DOHH2 (cell line): ENCODE measurements around the gene RPE65.

ENCODE experiments used
- H3F3A ChIP-seq: fragments of 200-600 bp; sonication (generic), shearing (Covaris generic); 2 replicates; pipeline ENCODE4 v1.6.0; 2016; ENCODE audit warnings: antibody characterized with exemption, mild to moderate bottlenecking; ENCODE audit not compliant: control insufficient read depth, insufficient read depth
- H3K27ac ChIP-seq: fragments of 200-600 bp; sonication (generic); 2 replicates; pipeline ENCODE4 v1.5.1; 2014; ENCODE audit warnings: low read depth, mild to moderate bottlenecking, low read length, moderate library complexity
- H3K27me3 ChIP-seq: fragments of 200-600 bp; sonication (generic); 2 replicates; pipeline ENCODE4 v1.6.1; 2014; ENCODE audit warnings: mild to moderate bottlenecking, low read length, mixed read lengths; ENCODE audit not compliant: control insufficient read depth
- H3K36me3 ChIP-seq: fragments of 200-600 bp; sonication (generic); 2 replicates; pipeline ENCODE4 v1.6.1; 2014; ENCODE audit warnings: mild to moderate bottlenecking, low read length, moderate library complexity, mixed read lengths; ENCODE audit not compliant: control insufficient read depth
- H3K4me1 ChIP-seq: fragments of 200-600 bp; sonication (generic); 2 replicates; pipeline ENCODE4 v1.6.1; 2014; ENCODE audit warnings: mild to moderate bottlenecking, low read length, mixed read lengths; ENCODE audit not compliant: control insufficient read depth
- H3K4me2 ChIP-seq: fragments of 200-600 bp; sonication (generic); 2 replicates; pipeline ENCODE4 v1.6.0; 2014; ENCODE audit warnings: mild to moderate bottlenecking, low read length, moderate library complexity
- H3K4me3 ChIP-seq: fragments of 200-600 bp; sonication (generic); 2 replicates; pipeline ENCODE4 v1.5.1; 2014; ENCODE audit warnings: mild to moderate bottlenecking, low read length, mixed read lengths
- H3K79me2 ChIP-seq: fragments of 200-600 bp; sonication (generic); 2 replicates; pipeline ENCODE4 v1.6.1; 2014; ENCODE audit warnings: mild to moderate bottlenecking, low read length, mixed read lengths; ENCODE audit not compliant: control insufficient read depth
- H3K9me2 ChIP-seq: fragments of 200-600 bp; sonication (generic); replicated peaks from 2 replicates; pipeline ENCODE4 v1.6.1; 2014; ENCODE audit warnings: mild to moderate bottlenecking, low read length, mixed read lengths; ENCODE audit not compliant: control insufficient read depth
- H3K9me3 ChIP-seq: fragments of 200-600 bp; sonication (generic); 2 replicates; pipeline ENCODE4 v1.6.1; 2014; ENCODE audit warnings: antibody characterized with exemption, low read length, mixed read lengths; ENCODE audit not compliant: control insufficient read depth, insufficient read depth
- H4K20me1 ChIP-seq: fragments of 200-600 bp; sonication (generic); 2 replicates; pipeline ENCODE4 v1.6.0; 2014; ENCODE audit warnings: low read depth, mild to moderate bottlenecking, antibody characterized with exemption, low read length, moderate library complexity; ENCODE audit not compliant: control insufficient read depth, insufficient read depth
- EZH2phosphoT487 ChIP-seq: fragments of 200-600 bp; sonication (generic); IDR thresholded peaks from 2 replicates; pipeline ENCODE4 v1.6.1; 2017; ENCODE audit warnings: borderline replicate concordance, mild to moderate bottlenecking, antibody characterized with exemption, low read length, moderate library complexity, mixed read lengths
- TF ChIP-seq, protein P1 (sequence below): fragments of 200-600 bp; sonication (generic); IDR thresholded peaks from one replicate; pipeline ENCODE4 v1.5.1; 2014; ENCODE audit warnings: antibody characterized with exemption, mild to moderate bottlenecking, low read depth, low read length; ENCODE audit not compliant: poor library complexity, severe bottlenecking

The RPE65 gene

GRCh38 chr1:68383092-68383491 is 66.7 kb downstream of the RPE65 start:
- H3K4me3 ChIP-seq = no peak overlapping the region
- H3K4me1 ChIP-seq = no peaks in the 10 kb centered on the region

GRCh38 chr1:68379085-68379478 is 70.7 kb downstream of the RPE65 start:
- Histone ChIP-seq H3K4me3 (no peak overlapping the region), H3K4me1 (no peaks in the 10 kb centered on the region), H3K4me2 (no peak overlapping the region), H3K27me3 (no peaks in the 10 kb centered on the region), H3F3A (no peaks in the 10 kb centered on the region), H4K20me1 (no peaks in the 10 kb centered on the region), H3K36me3 (no peaks in the 10 kb centered on the region), H3K9me3 (no peaks in the 10 kb centered on the region), H3K27ac (no peak overlapping the region), H3K9me2 (no peaks in the 10 kb centered on the region), H3K79me2 (no peaks in the 10 kb centered on the region)
- TF ChIP-seq, protein P1, sequence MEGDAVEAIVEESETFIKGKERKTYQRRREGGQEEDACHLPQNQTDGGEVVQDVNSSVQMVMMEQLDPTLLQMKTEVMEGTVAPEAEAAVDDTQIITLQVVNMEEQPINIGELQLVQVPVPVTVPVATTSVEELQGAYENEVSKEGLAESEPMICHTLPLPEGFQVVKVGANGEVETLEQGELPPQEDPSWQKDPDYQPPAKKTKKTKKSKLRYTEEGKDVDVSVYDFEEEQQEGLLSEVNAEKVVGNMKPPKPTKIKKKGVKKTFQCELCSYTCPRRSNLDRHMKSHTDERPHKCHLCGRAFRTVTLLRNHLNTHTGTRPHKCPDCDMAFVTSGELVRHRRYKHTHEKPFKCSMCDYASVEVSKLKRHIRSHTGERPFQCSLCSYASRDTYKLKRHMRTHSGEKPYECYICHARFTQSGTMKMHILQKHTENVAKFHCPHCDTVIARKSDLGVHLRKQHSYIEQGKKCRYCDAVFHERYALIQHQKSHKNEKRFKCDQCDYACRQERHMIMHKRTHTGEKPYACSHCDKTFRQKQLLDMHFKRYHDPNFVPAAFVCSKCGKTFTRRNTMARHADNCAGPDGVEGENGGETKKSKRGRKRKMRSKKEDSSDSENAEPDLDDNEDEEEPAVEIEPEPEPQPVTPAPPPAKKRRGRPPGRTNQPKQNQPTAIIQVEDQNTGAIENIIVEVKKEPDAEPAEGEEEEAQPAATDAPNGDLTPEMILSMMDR = no peak
- TF ChIP-seq EZH2phosphoT487 = no peak

More at GRCh38 chr1:68383092-68383491, 66.7 kb downstream of the RPE65 start:
- TF ChIP-seq, protein P1 = no peak
- no peak for TF ChIP-seq EZH2phosphoT487
- Histone ChIP-seq H3K4me2 (no peak overlapping the region), H4K20me1 (no peaks in the 10 kb centered on the region), H3K27me3 (no peaks in the 10 kb centered on the region), H3K79me2 (no peaks in the 10 kb centered on the region), H3K9me3 (no peaks in the 10 kb centered on the region), H3K36me3 (no peaks in the 10 kb centered on the region), H3F3A (no peaks in the 10 kb centered on the region), H3K27ac (no peak overlapping the region), H3K9me2 (no peaks in the 10 kb centered on the region)
